NOMO-1 treated with DMSO at 0.1 percent for 48 hours (cell line): ENCODE results near the gene EIF2S2.

ENCODE experiments used
- DNase-seq: peaks from one replicate; lab custom pipeline; 2025; ENCODE audit not compliant: unreplicated experiment; lab: John Stamatoyannopoulos, UW

Gene EIF2S2

GRCh38 chr20:34066476-34067090 lies 45.5 kb downstream of the EIF2S2 start:
- no peak for DNase-seq

GRCh38 chr20:34065260-34065659 lies 46.8 kb downstream of the EIF2S2 start:
- no peak for DNase-seq

GRCh38 chr20:34064286-34064685 lies 47.8 kb downstream of the EIF2S2 start:
- no peak for DNase-seq

- no peak for DNase-seq
These were observed 49.2 kb downstream of the EIF2S2 start for GRCh38 chr20:34062570-34063482.

DNA sequence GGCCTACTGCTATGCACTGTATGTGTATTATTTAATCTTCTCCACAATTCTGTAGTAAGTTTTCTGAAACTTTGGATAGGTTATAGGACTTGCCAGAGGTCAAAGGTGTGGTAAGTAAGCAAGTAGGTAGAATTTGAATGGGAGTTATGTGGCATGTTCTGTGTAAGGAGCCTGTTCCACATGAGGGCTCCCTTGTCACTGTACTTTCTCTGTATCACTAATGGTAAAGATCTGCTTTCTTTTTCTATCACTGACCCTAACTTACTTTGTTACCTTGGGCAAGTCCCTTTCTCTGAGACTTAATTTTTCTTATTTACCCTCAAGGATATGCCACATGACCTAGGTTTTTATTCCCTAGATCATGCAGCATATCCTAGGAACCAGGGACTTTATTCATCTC lies 50.3 kb downstream of the EIF2S2 start:
- no peak for DNase-seq

GRCh38 chr20:34060970-34061369 lies 51.1 kb downstream of the EIF2S2 start:
- no peak for DNase-seq

GRCh38 chr20:34058831-34059230 lies 53.2 kb downstream of the EIF2S2 start:
- no peak for DNase-seq

GRCh38 chr20:34055290-34055689 lies 56.8 kb downstream of the EIF2S2 start:
- no peak for DNase-seq

GRCh38 chr20:34052414-34052813 lies 59.6 kb downstream of the EIF2S2 start:
- DNase-seq: no peak

GRCh38 chr20:34049897-34050695 lies 61.9 kb downstream of the EIF2S2 start:
- no peak for DNase-seq

DNA sequence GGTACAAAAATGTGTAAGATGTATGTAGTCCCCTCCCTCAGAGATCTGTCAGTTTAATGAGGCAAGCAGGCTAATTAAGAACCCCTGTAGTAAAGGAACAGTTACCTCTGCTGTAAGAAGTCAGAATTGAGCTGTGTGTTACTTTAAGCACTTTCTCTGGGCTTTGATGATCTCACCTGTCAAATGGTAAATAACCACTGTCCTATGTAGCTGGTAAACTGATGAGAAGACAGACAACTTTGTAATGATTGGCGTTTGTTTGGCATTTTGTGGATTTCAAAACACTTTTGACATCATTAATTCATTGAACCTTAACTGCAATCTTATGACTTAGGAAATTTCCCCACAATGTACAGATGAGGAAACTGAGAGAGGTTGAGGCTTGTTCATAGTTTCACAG lies 62.7 kb downstream of the EIF2S2 start:
- DNase-seq: no peak

DNA sequence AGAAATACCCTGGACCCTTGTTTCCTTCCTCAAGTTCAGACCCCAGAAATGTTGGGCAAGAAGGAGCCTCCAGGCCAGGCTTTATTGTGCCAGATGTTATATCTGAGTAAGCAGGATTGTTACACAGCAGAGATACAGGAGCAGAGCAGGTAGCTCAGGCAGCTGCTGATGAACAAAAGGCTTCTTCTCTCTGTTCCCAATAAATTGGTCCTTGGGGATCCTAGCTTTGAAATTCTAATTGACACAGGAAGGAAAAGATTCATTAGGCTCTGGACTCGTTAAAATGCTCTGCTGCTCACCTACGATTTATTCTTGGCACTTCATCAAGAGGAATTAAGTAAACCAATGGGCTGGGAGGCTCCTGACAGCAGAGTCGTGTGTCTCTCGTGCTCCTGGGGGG lies 64.1 kb downstream of the EIF2S2 start:
- no peak for DNase-seq

DNA sequence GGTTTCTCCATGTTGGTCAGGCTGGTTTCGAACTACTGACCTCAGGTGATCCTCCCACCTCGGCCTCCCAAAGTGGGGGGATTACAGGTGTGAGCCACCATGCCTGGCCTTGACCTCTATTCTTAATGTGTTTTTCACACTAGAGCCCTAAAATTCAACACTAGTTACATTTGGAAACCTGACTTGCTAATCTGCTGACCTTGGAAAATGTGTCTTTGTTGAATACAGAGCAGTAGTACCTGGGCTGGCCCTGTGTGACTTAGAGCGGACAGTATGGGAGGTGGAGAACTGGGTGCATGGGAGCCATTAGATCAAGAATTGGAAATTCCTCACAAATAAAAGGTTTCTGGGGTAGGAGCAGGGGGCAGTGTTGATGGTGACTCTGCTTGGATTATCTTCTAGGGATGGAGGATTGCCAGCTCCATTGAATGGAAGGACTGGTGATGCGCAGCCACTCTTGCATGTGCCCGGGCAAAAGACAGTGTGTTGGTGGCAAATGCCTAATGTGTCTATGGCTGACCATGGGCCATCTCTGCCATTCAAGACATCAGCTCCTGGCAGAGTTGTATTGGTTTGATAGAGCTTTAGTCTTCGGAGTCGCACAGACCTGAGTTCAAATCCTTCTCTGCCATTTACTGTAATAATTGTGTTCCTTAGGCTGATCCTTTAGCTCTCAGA lies 64.9 kb downstream of the EIF2S2 start:
- no peak for DNase-seq

GRCh38 chr20:34045930-34046725 lies 65.9 kb downstream of the EIF2S2 start:
- no peak for DNase-seq

GRCh38 chr20:34045294-34045693 lies 66.7 kb downstream of the EIF2S2 start:
- DNase-seq: no peak

- no peak for DNase-seq
These were observed 69.0 kb downstream of the EIF2S2 start for GRCh38 chr20:34043025-34043424.

DNA sequence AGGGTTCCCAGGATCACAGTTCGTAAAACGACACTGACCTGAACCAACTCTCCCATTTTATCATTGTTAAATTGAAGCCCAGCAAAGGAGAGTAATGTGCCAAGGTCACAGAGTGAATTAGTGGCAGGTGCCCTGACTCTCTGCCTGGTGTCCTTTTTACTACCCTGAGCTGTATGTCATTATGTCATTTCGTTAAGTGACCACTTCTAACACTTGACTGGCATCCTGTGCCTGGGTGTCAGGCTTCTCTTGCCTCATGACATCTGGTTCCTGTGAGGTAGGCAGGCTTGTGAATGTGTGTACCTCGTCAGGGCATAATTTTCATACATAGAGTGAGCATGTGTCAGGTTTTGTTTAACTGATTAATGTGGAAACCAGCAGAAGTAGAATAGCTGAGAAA lies 69.8 kb downstream of the EIF2S2 start:
- no peak for DNase-seq

DNA sequence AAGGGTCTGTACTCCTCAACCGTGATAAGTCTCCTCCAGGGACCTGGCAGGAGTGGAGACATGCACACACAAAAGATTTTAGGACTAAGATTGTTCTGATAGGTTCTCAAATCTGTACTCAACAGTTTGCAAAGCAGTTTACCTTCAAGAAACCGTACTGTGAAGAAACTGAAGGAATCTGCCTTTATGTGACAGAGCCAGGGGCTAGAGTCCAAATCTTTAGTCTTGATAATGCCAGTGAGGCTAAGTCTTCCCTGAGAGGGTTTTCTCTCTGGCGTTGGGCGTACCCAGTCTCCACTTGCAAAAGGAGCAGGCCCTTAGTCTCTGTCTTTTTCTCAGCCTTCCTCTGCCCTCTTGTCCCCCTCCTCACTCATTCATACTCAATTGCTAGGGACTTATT lies 70.8 kb downstream of the EIF2S2 start:
- DNase-seq: no peak

GRCh38 chr20:34040300-34040995 lies 71.6 kb downstream of the EIF2S2 start:
- DNase-seq: no peak
